IMR-90 (cell line): Measurements from ENCODE around the gene GBP3. TPM values are rescaled to one million over a fixed set of nuclear protein-coding genes. Genes with fewer than 3 reads are reported as not detected.

ENCODE experiments used
- ATAC-seq: fragments of 200-7000 bp; cut with Tn5 transposase; 2 replicates; pipeline ENCODE4 v1.9.1; 2020; ENCODE audit warnings: low read depth, mild to moderate bottlenecking, moderate library complexity
- BruUV-seq: library from RNA; stranded (reverse); fragments of 400-500 nt; replicated peaks from 2 replicates; lab custom pipeline; 2021; lab: Mats Ljungman, UMichigan
- CTCF ChIA-PET: fragments of 300-600 bp; formaldehyde crosslinking; extraction: SDS; loops from one replicate; lab custom pipeline; 2021; ENCODE audit warnings: antibody characterized with exemption; lab: Yijun Ruan, JAX
- POLR2A ChIA-PET: fragments of 300-600 bp; sonication (Branson Sonifier 250); formaldehyde crosslinking; loops from one replicate; lab custom pipeline; 2022; ENCODE audit warnings: antibody characterized with exemption; ENCODE audit not compliant: unreplicated experiment; lab: Charles Lee
- DNase-seq: peaks from one replicate; pipeline ENCODE4 v3.0.0; 2013
- H2AFZ ChIP-seq: replicated peaks from 2 replicates; pipeline ENCODE3; 2013; ENCODE audit warnings: low read length, mild to moderate bottlenecking; ENCODE audit not compliant: poor library complexity
- H2AK5ac ChIP-seq: 2 replicates; pipeline ENCODE4 v1.6.1; 2013; ENCODE audit warnings: low read depth, low read length, inconsistent platforms
- H2AK9ac ChIP-seq: replicated peaks from 2 replicates; pipeline ENCODE3; 2013; ENCODE audit warnings: mild to moderate bottlenecking, low read depth, low read length, moderate library complexity; ENCODE audit not compliant: poor library complexity
- H2BK120ac ChIP-seq: 2 replicates; pipeline ENCODE4 v1.6.1; 2013; ENCODE audit warnings: low read depth, low read length, inconsistent platforms
- H2BK15ac ChIP-seq: 3 replicates; pipeline ENCODE4 v1.6.1; 2013; ENCODE audit warnings: low read depth, low read length, inconsistent platforms
- H2BK20ac ChIP-seq: 2 replicates; pipeline ENCODE4 v1.6.1; 2013; ENCODE audit warnings: low read depth, mild to moderate bottlenecking, inconsistent platforms, low read length, moderate library complexity
- H2BK5ac ChIP-seq: 2 replicates; pipeline ENCODE4 v1.6.1; 2013; ENCODE audit warnings: mild to moderate bottlenecking, low read depth, low read length, inconsistent platforms; ENCODE audit not compliant: poor library complexity, severe bottlenecking
- H3K14ac ChIP-seq: replicated peaks from 2 replicates; pipeline ENCODE4 v1.6.1; 2013; ENCODE audit warnings: low read depth, low read length, inconsistent platforms
- H3K18ac ChIP-seq: 2 replicates; pipeline ENCODE4 v1.6.1; 2013; ENCODE audit warnings: low read depth, low read length, control low read depth
- H3K23ac ChIP-seq: 2 replicates; pipeline ENCODE4 v1.6.1; 2013; ENCODE audit warnings: low read depth, low read length, inconsistent platforms
- H3K27ac ChIP-seq: 2 replicates; pipeline ENCODE4 v1.5.1; 2013; ENCODE audit warnings: mild to moderate bottlenecking, control low read depth, low read length; ENCODE audit not compliant: insufficient read depth
- H3K27me3 ChIP-seq: 2 replicates; pipeline ENCODE4 v1.6.1; 2013; ENCODE audit warnings: low read length; ENCODE audit not compliant: control insufficient read depth, insufficient read depth
- H3K36me3 ChIP-seq: 2 replicates; pipeline ENCODE4 v1.6.1; 2013; ENCODE audit warnings: low read length, mixed read lengths; ENCODE audit not compliant: control insufficient read depth, insufficient read depth
- H3K4ac ChIP-seq: 2 replicates; pipeline ENCODE4 v1.6.1; 2013; ENCODE audit warnings: low read depth, low read length, inconsistent platforms
- H3K4me1 ChIP-seq: 2 replicates; pipeline ENCODE4 v1.6.1; 2013; ENCODE audit warnings: low read length, mixed read lengths; ENCODE audit not compliant: control insufficient read depth, insufficient read depth
- H3K4me2 ChIP-seq: 2 replicates; pipeline ENCODE4 v1.6.1; 2013; ENCODE audit warnings: low read depth, mild to moderate bottlenecking, control low read depth, low read length, moderate library complexity
- H3K4me3 ChIP-seq: 2 replicates; pipeline ENCODE4 v1.5.1; 2013; ENCODE audit warnings: low read depth, mild to moderate bottlenecking, control low read depth, low read length, moderate library complexity; ENCODE audit not compliant: insufficient read depth
- H3K56ac ChIP-seq: 2 replicates; pipeline ENCODE4 v1.6.1; 2013; ENCODE audit warnings: low read length, inconsistent platforms; ENCODE audit not compliant: insufficient read depth; ENCODE audit errors: extremely low read depth
- H3K79me1 ChIP-seq, 2 experiments: 2 replicates each; pipeline ENCODE4 v1.6.1; 2013; ENCODE audit warnings: low read length in 2 of 2, inconsistent platforms in 1 of 2, low read depth in 1 of 2
- H3K9ac ChIP-seq: 2 replicates; pipeline ENCODE4 v1.6.1; 2013; ENCODE audit warnings: low read depth, low read length, control low read depth
- H3K9me1 ChIP-seq: 2 replicates; pipeline ENCODE4 v1.6.1; 2013; ENCODE audit warnings: low read length, inconsistent platforms; ENCODE audit not compliant: insufficient read depth
- H3K9me3 ChIP-seq: 2 replicates; pipeline ENCODE4 v1.6.1; 2013; ENCODE audit warnings: low read length; ENCODE audit not compliant: control insufficient read depth, insufficient read depth
- H4K20me1 ChIP-seq: 2 replicates; pipeline ENCODE4 v1.6.1; 2013; ENCODE audit warnings: low read length, inconsistent platforms; ENCODE audit not compliant: insufficient read depth
- H4K5ac ChIP-seq: 2 replicates; pipeline ENCODE4 v1.6.1; 2013; ENCODE audit warnings: mild to moderate bottlenecking, low read depth, low read length, control low read depth
- H4K8ac ChIP-seq, 2 experiments: 2 replicates each; pipeline ENCODE4 v1.6.1; 2013; ENCODE audit warnings: low read depth in 2 of 2, low read length in 2 of 2, control low read depth in 1 of 2, inconsistent platforms in 1 of 2
- H4K91ac ChIP-seq: 2 replicates; pipeline ENCODE4 v1.6.1; 2013; ENCODE audit warnings: low read depth, low read length, inconsistent platforms; ENCODE audit not compliant: insufficient read depth
- BHLHE40 ChIP-seq: fragments of 150-350 bp; IDR thresholded peaks from 2 replicates; pipeline ENCODE4 v1.6.1; 2016; ENCODE audit warnings: mild to moderate bottlenecking, low read depth, low read length
- CHD1 ChIP-seq: IDR thresholded peaks from 2 replicates; pipeline ENCODE4 v1.6.1; 2012; ENCODE audit warnings: low read depth, low read length, improper control_type of control experiment
- CTCF ChIP-seq: conservative IDR thresholded peaks from 2 replicates; pipeline ENCODE4 v1.5.1; 2012; ENCODE audit warnings: mild to moderate bottlenecking, low read depth, low read length, improper control_type of control experiment
- MAFK ChIP-seq: IDR thresholded peaks from 2 replicates; pipeline ENCODE4 v1.6.1; 2012; ENCODE audit warnings: low read depth, low read length, improper control_type of control experiment
- POLR2A ChIP-seq: IDR thresholded peaks from 2 replicates; pipeline ENCODE4 v1.6.1; 2012; ENCODE audit warnings: mild to moderate bottlenecking, low read depth, low read length
- WGBS, 2 experiments: methylation state at CpG; one replicate each; pipeline versions ENCODE4 v1.1.5 to v1.1.7; 2013; ENCODE audit warnings: missing lambda C conversion rate in 2 of 2; ENCODE audit not compliant: insufficient read length in 1 of 2; ENCODE audit errors: extremely low coverage in 2 of 2; 5-methylcytosine and 5-hydroxymethylcytosine counted together
- dilution Hi-C: fragments of 300-500 bp; cut with HindIII; formaldehyde crosslinking; loops from one replicate; pipeline ENCODE4 v1.14.3; 2018; ENCODE audit warnings: low sequenced_read_pairs; ENCODE audit not compliant: unreplicated experiment
- in situ Hi-C: fragments of 300-500 bp; cut with MboI; formaldehyde crosslinking; loops from 3 replicates; pipeline ENCODE4 v1.14.3; 2019; ENCODE audit warnings: low sequenced_read_pairs, inconsistent platforms, mixed read lengths
- intact Hi-C: fragments of 100-400 bp; cut with micrococcal nuclease; formaldehyde crosslinking; loops from 2 replicates; pipeline ENCODE4 v1.10.0; 2022
- microRNA-seq, 2 experiments: library from miRNA; stranded (forward) in 1 of 2; unstranded in 1 of 2; fragments of 10-50 nt in 1 of 2; fragments of <30 nt in 1 of 2; gene quantifications in 1 of 2; microRNA quantifications in 1 of 2; one replicate each; pipeline versions ENCODE3 to v1.1.0; 2013 to 2020; ENCODE audit not compliant: insufficient read depth in 1 of 2, insufficient read length in 1 of 2, unreplicated experiment in 1 of 2
- polyA plus RNA-seq, 3 experiments: library from polyadenylated mRNA; depleted of rRNA; stranded (reverse); fragments of >200 nt; gene quantifications; 2 replicates each; pipeline ENCODE4 v1.2.3, GENCODE V29; 2012; ENCODE audit warnings: low replicate concordance in 1 of 3
- small RNA-seq, 5 experiments: library from RNA; depleted of rRNA; stranded (forward); fragments of <200 nt; gene quantifications; one replicate each; pipeline ENCODE3, GENCODE V24; 2012
- total RNA-seq: library from RNA; depleted of rRNA; stranded (reverse); fragments of >200 nt; gene quantifications from 2 replicates; pipeline ENCODE4 v1.2.3, GENCODE V29; 2012; rRNA removed

Gene GBP3
- total and polyA plus RNA-seq, 2 of the 4 experiments (the other 2 are of a cell fraction): 21.9 to 50.0 TPM

- POLR2A ChIA-PET: no interaction called here
These were observed 61.6 kb downstream of the GBP3 start for GRCh38 chr1:88961081-88961480.

More at GRCh38 chr1:88961081-88961480, 61.6 kb downstream of the GBP3 start:
- DNase-seq: no peak
- H3K18ac ChIP-seq: no peak overlapping the region
- H3K23ac ChIP-seq: no peak overlapping the region
- in situ Hi-C loops (no loop called here), intact Hi-C loops (no loop called here), dilution Hi-C loops (no loop called here)
- no peak overlapping the region for H3K9ac ChIP-seq
- peaks cover 17% of the 10 kb centered on the region for H3K36me3 ChIP-seq
- H3K56ac ChIP-seq: no peak overlapping the region
- no peak overlapping the region for H3K4me2 ChIP-seq
- WGBS, 2 experiments: no CpG with 5 or more reads among the region's 1 CpG
- no peak overlapping the region for H4K8ac ChIP-seq
- no peak overlapping the region for H2BK5ac ChIP-seq
- H3K27ac ChIP-seq: no peak overlapping the region
- no peak overlapping the region for H2AK5ac ChIP-seq
- no peaks in the 10 kb centered on the region for H3K9me3 ChIP-seq
- CTCF ChIA-PET: interaction anchor here (0.6 kb wide), 1 partner anchor 225 kb away, joined by 6 read pairs; no protein-coding TSS in a partner anchor
- H3K14ac ChIP-seq: no peak overlapping the region
- H4K5ac ChIP-seq: no peak overlapping the region
- no peak overlapping the region for H4K91ac ChIP-seq
- H3K4me3 ChIP-seq: no peak overlapping the region
- H2AFZ ChIP-seq: no peak overlapping the region
- TF ChIP-seq BHLHE40 (no peak), MAFK (peak; percentile 28; the same call in 1 of the 2 replicates), CHD1 (no peak), POLR2A (no peak), CTCF (no peak)
- H3K9me1 ChIP-seq: no peaks in the 10 kb centered on the region
- no peak overlapping the region for H2AK9ac ChIP-seq
- ATAC-seq: no peak
- H4K20me1 ChIP-seq: no peaks in the 10 kb centered on the region
- no peak overlapping the region for H2BK15ac ChIP-seq
- no peaks in the 10 kb centered on the region for H3K4me1 ChIP-seq
- no TSS peak for BruUV-seq
- H2BK20ac ChIP-seq: no peak overlapping the region
- H3K27me3 ChIP-seq: no peaks in the 10 kb centered on the region
- no peak overlapping the region for H3K4ac ChIP-seq
- no peaks in the 10 kb centered on the region for H3K79me1 ChIP-seq
- H2BK120ac ChIP-seq: no peak overlapping the region

Small RNA genes within 50 kb of the gene (microRNA-seq; reads per million reads assigned to microRNA genes)
- gene RF00019 (ENCODE audit: insufficient read depth, insufficient read length): not detected

Small RNA genes within 50 kb of the gene (small RNA-seq; reads per million reads assigned to genes)
- gene RF00019: 0 reads per million in 5 experiments

Other genes starting within 250 kb of the GBP3 start
- gene GTF2B, start 131.3 kb downstream of the GBP3 start, total RNA-seq: 41.0 and 55.5 TPM in 2 replicates
- 24.3 and 32.0 TPM in 2 replicates for gene GTF2B, start 131.3 kb downstream of the GBP3 start, polyA plus RNA-seq (2012; rRNA removed)
- gene KYAT3, start 30.2 kb downstream of the GBP3 start, total RNA-seq: 20.4 and 34.2 TPM in 2 replicates
- gene KYAT3, start 30.2 kb downstream of the GBP3 start, polyA plus RNA-seq (2012; rRNA removed): 19.6 and 22.6 TPM in 2 replicates
- gene RBMXL1, start 30.2 kb downstream of the GBP3 start, total RNA-seq: 8.1 and 10.8 TPM in 2 replicates
- gene RBMXL1, start 30.2 kb downstream of the GBP3 start, polyA plus RNA-seq (2012; rRNA removed): 2.8 and 3.5 TPM in 2 replicates
- gene GBP1, start 42.3 kb upstream of the GBP3 start, total RNA-seq: 108 and 118 TPM in 2 replicates
- gene GBP1, start 42.3 kb upstream of the GBP3 start, polyA plus RNA-seq (2012; rRNA removed): 39.3 and 40.1 TPM in 2 replicates
- gene GBP2, start 103.2 kb upstream of the GBP3 start, total RNA-seq: 12.8 and 17.7 TPM in 2 replicates
- gene GBP2, start 103.2 kb upstream of the GBP3 start, polyA plus RNA-seq (2012; rRNA removed): 6.7 and 8.2 TPM in 2 replicates
- gene GBP7, start 153.1 kb upstream of the GBP3 start, total RNA-seq: not detected in 2 replicates
- not detected in 2 replicates for gene GBP7, start 153.1 kb upstream of the GBP3 start, polyA plus RNA-seq (2012; rRNA removed)
- gene GBP4, start 176.1 kb upstream of the GBP3 start, total RNA-seq: not detected in 2 replicates
- not detected in 2 replicates for gene GBP4, start 176.1 kb upstream of the GBP3 start, polyA plus RNA-seq (2012; rRNA removed)
- gene GBP5, start 250.0 kb upstream of the GBP3 start, total RNA-seq: not detected in 2 replicates
- gene GBP5, start 250.0 kb upstream of the GBP3 start, polyA plus RNA-seq (2012; rRNA removed): not detected in 2 replicates